Posterior cingulate gyrus (tissue), 11 donors: ENCODE results near the gene ELFN2.

Source experiments
- DNase-seq, 10 donors: peaks; one replicate each; pipeline versions ENCODE4 v3.0.0 to v3.0.0-alpha.2; 2020 to 2021; ENCODE audit warnings: mixed read lengths in 3 of 10
- intact Hi-C: fragments of 100-400 bp; cut with DNase I; formaldehyde crosslinking; loops from one replicate; pipeline ENCODE4 v1.15.1; 2023

The ELFN2 gene

GRCh38 chr22:37394341-37394740, 32.9 kb downstream of the ELFN2 start:
- intact Hi-C loops = no loop called here

GRCh38 chr22:37393746-37394145, 33.5 kb downstream of the ELFN2 start:
- DNase-seq = no peak
- intact Hi-C loops = no loop called here

More at GRCh38 chr22:37394341-37394740, 32.9 kb downstream of the ELFN2 start:
- no peak for DNase-seq

GRCh38 chr22:37392721-37393328, 34.5 kb downstream of the ELFN2 start:
- intact Hi-C loops = no loop called here
- DNase-seq = no peak

- intact Hi-C loops = no loop called here
Observed at GRCh38 chr22:37391702-37392101, 35.6 kb downstream of the ELFN2 start.

GRCh38 chr22:37390075-37390474, 37.2 kb downstream of the ELFN2 start:
- DNase-seq = no peak
- intact Hi-C loops = no loop called here

More at GRCh38 chr22:37391702-37392101, 35.6 kb downstream of the ELFN2 start:
- no peak for DNase-seq

- DNase-seq = no peak
- intact Hi-C loops = no loop called here
Observed at GRCh38 chr22:37388538-37388937, 38.7 kb downstream of the ELFN2 start.

GRCh38 chr22:37387793-37388192, 39.5 kb downstream of the ELFN2 start:
- no peak for DNase-seq
- intact Hi-C loops = no loop called here

- intact Hi-C loops = no loop called here
- DNase-seq = no peak
Observed at GRCh38 chr22:37386441-37386840, 40.8 kb downstream of the ELFN2 start.

- DNase-seq = no peak
- intact Hi-C loops = no loop called here
Observed at GRCh38 chr22:37384691-37385090, 42.6 kb downstream of the ELFN2 start.

GRCh38 chr22:37383341-37383740, 43.9 kb downstream of the ELFN2 start:
- peak in 1 of 10 donors; percentile 34 for DNase-seq
- intact Hi-C loops = no loop called here

GRCh38 chr22:37381489-37381888, 45.8 kb downstream of the ELFN2 start:
- DNase-seq = no peak
- intact Hi-C loops = no loop called here

- intact Hi-C loops = no loop called here
Observed at GRCh38 chr22:37379722-37380121, 47.6 kb downstream of the ELFN2 start.

GRCh38 chr22:37379085-37379484, 48.2 kb downstream of the ELFN2 start:
- DNase-seq = no peak
- intact Hi-C loops = no loop called here

More at GRCh38 chr22:37379722-37380121, 47.6 kb downstream of the ELFN2 start:
- peak in 1 of 10 donors; percentile 35 for DNase-seq

GRCh38 chr22:37378642-37379058, 48.6 kb downstream of the ELFN2 start:
- DNase-seq = no peak
- intact Hi-C loops = no loop called here

- intact Hi-C loops = no loop called here
- no peak for DNase-seq
Observed at GRCh38 chr22:37377927-37378326, 49.4 kb downstream of the ELFN2 start.

GRCh38 chr22:37377138-37377537, 50.1 kb downstream of the ELFN2 start:
- intact Hi-C loops = no loop called here
- DNase-seq = no peak

- peak in 1 of 10 donors; percentile 37 for DNase-seq
- intact Hi-C loops = no loop called here
Observed at GRCh38 chr22:37376643-37377042, 50.6 kb downstream of the ELFN2 start.

GRCh38 chr22:37375801-37376200, 51.5 kb downstream of the ELFN2 start:
- intact Hi-C loops = no loop called here
- DNase-seq = no peak

- intact Hi-C loops = no loop called here
- no peak for DNase-seq
Observed at GRCh38 chr22:37374571-37374970, 52.7 kb downstream of the ELFN2 start.

- DNase-seq = no peak
- intact Hi-C loops = no loop called here
Observed at GRCh38 chr22:37373451-37373850, 53.8 kb downstream of the ELFN2 start.

GRCh38 chr22:37371911-37372310, 55.4 kb downstream of the ELFN2 start:
- DNase-seq = no peak
- intact Hi-C loops = no loop called here

GRCh38 chr22:37371491-37371890, 55.8 kb downstream of the ELFN2 start:
- intact Hi-C loops = no loop called here
- DNase-seq = no peak
